Left lung (tissue), 10 donors: ENCODE results near the gene CIRBP. TPM values are rescaled to one million over a fixed set of nuclear protein-coding genes. Genes with fewer than 3 reads are reported as not detected.

ENCODE experiments used
- ATAC-seq: fragments of 200-7000 bp; cut with Tn5 transposase; one replicate; pipeline ENCODE4 v1.9.1; 2020; ENCODE audit warnings: moderate library complexity
- DNase-seq, 4 donors: peaks; one replicate each; pipeline ENCODE4 v3.0.0-alpha.2; 2013 to 2020
- H3K27ac ChIP-seq, 2 donors: fragments of 200-600 bp; sonication (generic) in 1 of 2; one replicate each; pipeline versions ENCODE4 v1.5.0 to v1.8.0; 2020 to 2021
- H3K27me3 ChIP-seq, 2 donors: fragments of 200-600 bp; sonication (generic) in 1 of 2; one replicate each; pipeline versions ENCODE4 v1.5.0 to v1.8.0; 2020 to 2021
- H3K36me3 ChIP-seq, 2 donors: fragments of 200-600 bp; sonication (generic) in 1 of 2; one replicate each; pipeline versions ENCODE4 v1.5.0 to v1.8.0; 2020 to 2021
- H3K4me1 ChIP-seq, 2 donors: fragments of 200-600 bp; one replicate each; pipeline ENCODE4 v1.8.0; 2021
- H3K4me3 ChIP-seq, 2 donors: fragments of 200-600 bp; sonication (generic) in 1 of 2; one replicate each; pipeline versions ENCODE4 v1.5.0 to v1.8.0; 2020 to 2021; ENCODE audit warnings: mild to moderate bottlenecking in 1 of 2
- H3K9me3 ChIP-seq, 2 donors: fragments of 200-600 bp; sonication (generic) in 1 of 2; one replicate each; pipeline versions ENCODE4 v1.5.0 to v1.8.0; 2020 to 2021
- CTCF ChIP-seq, 2 donors: fragments of 200-600 bp; sonication (generic) in 1 of 2; IDR thresholded peaks; one replicate each; pipeline versions ENCODE4 v1.5.0 to v1.8.0; 2021; ENCODE audit warnings: antibody characterized with exemption in 2 of 2
- intact Hi-C, 2 donors: fragments of 100-400 bp; cut with DNase I; formaldehyde crosslinking; loops; one replicate each; pipeline versions ENCODE4 v1.11.2 to v1.14.2; 2022
- polyA plus RNA-seq, 6 donors: library from polyadenylated mRNA; unstranded; fragments of 120-200 nt; gene quantifications; one replicate each; pipeline ENCODE4 v1.2.1, GENCODE V29; 2013; ENCODE audit not compliant: insufficient read length in 6 of 6
- total RNA-seq, 2 donors: library from RNA; stranded (reverse); fragmentation: NEBNext Ultra II Directional; extraction: Animal tissue kit (Norgen Biotek cat#: 25700); gene quantifications; one replicate each; pipeline ENCODE4 v1.2.1, GENCODE V29; 2021
- donor health status: DM: no; HTN: yes; CAD: no.
- donor health status: DM: no; HTN: no; CAD: no.

CIRBP gene
- total and polyA plus RNA-seq, 8 donors, result 220 to 1,079 (median 949) TPM

- no peak for DNase-seq
- Histone ChIP-seq H3K27ac (no peak overlapping the region), H3K27me3 (peaks cover 38 to 66% of the 10 kb centered on the region in 2 donors), H3K4me1 (peaks cover 0 to 7% of the 10 kb centered on the region in 2 donors), H3K36me3 (peaks cover 0 to 2% of the 10 kb centered on the region in 2 donors), H3K9me3 (no peaks in the 10 kb centered on the region), H3K4me3 (no peak overlapping the region)
- TF ChIP-seq CTCF (IDR thresholded peaks at IDR 0.05), result no peak
- intact Hi-C loops, result no loop called here
- ATAC-seq, result no peak
Observed at GRCh38 chr19:1284293-1284978, 15.3 kb downstream of the CIRBP start.

GRCh38 chr19:1284979-1285736, 16.0 kb downstream of the CIRBP start:
- H3K27ac ChIP-seq, result no peak overlapping the region
- intact Hi-C loops, result no loop called here
- H3K36me3 ChIP-seq, result no peaks in the 10 kb centered on the region
- H3K9me3 ChIP-seq, result no peaks in the 10 kb centered on the region
- ATAC-seq (no peak), DNase-seq (no peak)
- H3K27me3 ChIP-seq, result peaks cover 38 to 73% of the 10 kb centered on the region in 2 donors
- H3K4me1 ChIP-seq, result peaks cover 0 to under 1% of the 10 kb centered on the region in 2 donors
- TF ChIP-seq CTCF (IDR thresholded peaks at IDR 0.05), result no peak
- H3K4me3 ChIP-seq, result no peak overlapping the region

GRCh38 chr19:1285737-1286360, 16.7 kb downstream of the CIRBP start, which contains the start of gene EFNA2:
EFNA2 (plus strand) TSS chr19:1285873; CDS start chr19:1286169, 296 bp downstream.
- intact Hi-C loops, result no loop called here
- no peaks in the 10 kb centered on the region for H3K36me3 ChIP-seq
- H3K9me3 ChIP-seq, result no peaks in the 10 kb centered on the region
- no peaks in the 10 kb centered on the region for H3K4me1 ChIP-seq
- DNase-seq, result no peak
- H3K4me3 ChIP-seq, result no peak within 1 kb of the TSS
- no peak for ATAC-seq
- no peak within 1 kb of the TSS for H3K27ac ChIP-seq
- peaks cover 38 to 80% of the 10 kb centered on the region in 2 donors for H3K27me3 ChIP-seq
- no peak for TF ChIP-seq CTCF (IDR thresholded peaks at IDR 0.05)

- Histone ChIP-seq H3K27ac (no peak overlapping the region), H3K27me3 (peaks cover 38 to 89% of the 10 kb centered on the region in 2 donors)
- TF ChIP-seq CTCF (IDR thresholded peaks at IDR 0.05), result no peak
Observed at GRCh38 chr19:1286487-1287353, 17.6 kb downstream of the CIRBP start.

More at GRCh38 chr19:1286487-1287353, 17.6 kb downstream of the CIRBP start:
- ATAC-seq (no peak), DNase-seq (no peak)
- no peaks in the 10 kb centered on the region for H3K4me1 ChIP-seq
- H3K36me3 ChIP-seq, result no peaks in the 10 kb centered on the region
- H3K9me3 ChIP-seq, result no peaks in the 10 kb centered on the region
- intact Hi-C loops, result no loop called here
- H3K4me3 ChIP-seq, result no peak overlapping the region
